GM21367 (cell line): ENCODE results near the gene NPC2.

Source experiments
- ATAC-seq: cut with Tn5 transposase; IDR thresholded peaks from one replicate; pipeline ENCODE4 v1.9.1; 2021; ENCODE audit not compliant: unreplicated experiment

NPC2 gene

GRCh38 chr14:74503291-74503937 is 10.3 kb upstream of the NPC2 start:
- ATAC-seq: no peak

- no peak for ATAC-seq
These were observed 9.3 kb upstream of the NPC2 start for GRCh38 chr14:74502236-74503019.

- ATAC-seq: no peak
These were observed 8.6 kb upstream of the NPC2 start for GRCh38 chr14:74501691-74502090.

GRCh38 chr14:74501135-74501614 is 8.1 kb upstream of the NPC2 start:
- ATAC-seq: no peak

DNA sequence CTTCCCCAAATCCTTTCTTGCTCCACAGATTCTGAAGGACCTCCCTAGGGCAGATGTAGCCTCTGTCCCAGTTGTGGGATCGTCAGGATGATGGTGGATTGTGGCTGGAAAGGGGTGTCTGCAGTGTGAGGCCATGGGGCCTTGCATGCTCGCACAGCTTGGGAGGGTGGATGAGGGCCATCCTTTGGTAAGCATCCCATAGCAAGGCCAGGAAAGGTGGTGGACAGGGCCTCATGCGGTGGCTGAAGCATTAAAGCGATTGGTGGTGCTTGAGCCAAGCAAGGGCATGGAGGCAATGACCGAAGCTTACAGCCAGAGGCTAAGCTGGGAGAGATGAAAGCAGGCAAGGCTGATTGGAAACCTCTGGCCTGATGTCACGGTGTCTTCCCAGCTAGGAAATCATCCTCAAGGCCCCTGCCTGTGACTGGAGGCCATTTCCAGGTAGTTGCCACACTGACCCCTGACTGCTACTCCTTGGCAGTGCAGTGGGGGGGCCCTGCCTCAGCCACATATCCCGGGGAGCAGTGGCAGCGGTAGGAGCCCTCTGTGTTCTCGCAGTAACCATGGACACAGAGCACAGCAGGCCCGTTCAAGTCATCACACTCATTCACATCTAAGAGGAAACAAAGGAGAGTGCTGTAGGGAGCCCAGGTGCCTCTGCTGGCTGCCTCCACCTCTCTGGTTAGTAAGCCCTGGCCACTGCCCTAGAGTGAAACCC is 7.5 kb upstream of the NPC2 start:
- no peak for ATAC-seq

DNA sequence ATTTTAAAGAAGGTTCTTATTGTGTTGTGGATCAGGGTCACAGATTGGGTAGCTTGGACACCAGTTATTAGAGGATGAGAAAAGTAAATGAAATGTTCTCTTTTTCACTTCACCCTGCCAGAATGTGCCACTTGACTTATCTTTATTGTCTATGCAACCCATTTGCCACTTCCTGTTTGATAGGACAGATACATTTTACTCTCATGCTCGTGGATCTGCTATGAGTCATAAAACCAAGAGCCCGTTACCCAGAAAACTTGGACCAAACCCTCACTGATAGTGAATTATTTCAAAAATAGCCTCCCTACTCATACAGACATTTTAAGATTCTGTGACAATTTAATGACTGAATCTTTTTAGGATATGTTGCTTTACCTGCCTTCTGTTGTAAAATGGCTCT is 2.3 kb upstream of the NPC2 start:
- ATAC-seq: no peak

DNA sequence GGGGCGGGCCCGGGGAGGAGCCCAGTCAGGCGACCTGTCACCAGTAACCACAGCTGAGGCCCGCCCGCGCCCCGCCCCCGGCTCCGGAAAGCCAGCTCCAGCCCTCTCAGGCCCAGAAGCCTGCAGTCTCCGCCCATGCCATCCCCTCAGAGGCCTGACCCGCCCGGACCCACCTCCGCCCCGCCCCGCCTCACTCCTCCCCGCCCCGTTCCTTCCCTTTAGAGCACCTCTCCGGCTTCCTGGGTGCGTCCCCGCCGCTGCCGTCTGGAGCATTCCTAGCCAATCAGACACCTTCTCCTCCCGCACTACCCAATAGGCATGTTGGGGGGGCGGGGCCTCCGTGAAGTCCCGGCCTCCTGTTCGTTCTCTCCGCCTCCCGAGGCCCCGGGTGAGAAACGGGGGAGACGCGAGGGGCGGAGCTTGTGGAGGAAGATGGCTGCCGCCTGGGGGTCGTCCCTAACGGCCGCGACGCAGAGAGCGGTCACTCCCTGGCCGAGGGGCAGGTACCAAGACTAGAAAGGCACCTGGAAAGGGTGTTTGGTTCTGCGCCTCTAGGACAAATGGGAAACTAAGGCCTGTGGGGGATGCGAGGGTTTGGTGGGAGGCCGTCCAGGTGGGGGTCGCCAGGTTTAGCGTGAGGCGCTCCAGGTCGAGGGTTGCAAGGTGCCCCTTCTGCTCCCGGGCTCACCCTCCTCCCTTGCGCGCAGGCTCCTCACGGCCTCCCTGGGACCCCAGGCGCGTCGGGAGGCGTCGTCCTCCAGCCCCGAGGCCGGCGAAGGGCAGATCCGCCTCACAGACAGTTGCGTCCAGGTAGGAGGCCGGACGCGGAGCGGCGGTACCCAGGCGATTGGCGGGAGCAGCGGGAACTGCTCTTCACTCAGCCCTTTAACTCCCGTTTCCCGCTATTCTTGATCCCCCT is 497 bp upstream of the NPC2 start, which contains the start of gene ISCA2:
Gene ISCA2, plus strand, starts transcription at position 423 of the 919 bp plus-strand sequence. Its CDS starts 10 bp downstream, at position 433.
- ATAC-seq: peak; percentile 81

DNA sequence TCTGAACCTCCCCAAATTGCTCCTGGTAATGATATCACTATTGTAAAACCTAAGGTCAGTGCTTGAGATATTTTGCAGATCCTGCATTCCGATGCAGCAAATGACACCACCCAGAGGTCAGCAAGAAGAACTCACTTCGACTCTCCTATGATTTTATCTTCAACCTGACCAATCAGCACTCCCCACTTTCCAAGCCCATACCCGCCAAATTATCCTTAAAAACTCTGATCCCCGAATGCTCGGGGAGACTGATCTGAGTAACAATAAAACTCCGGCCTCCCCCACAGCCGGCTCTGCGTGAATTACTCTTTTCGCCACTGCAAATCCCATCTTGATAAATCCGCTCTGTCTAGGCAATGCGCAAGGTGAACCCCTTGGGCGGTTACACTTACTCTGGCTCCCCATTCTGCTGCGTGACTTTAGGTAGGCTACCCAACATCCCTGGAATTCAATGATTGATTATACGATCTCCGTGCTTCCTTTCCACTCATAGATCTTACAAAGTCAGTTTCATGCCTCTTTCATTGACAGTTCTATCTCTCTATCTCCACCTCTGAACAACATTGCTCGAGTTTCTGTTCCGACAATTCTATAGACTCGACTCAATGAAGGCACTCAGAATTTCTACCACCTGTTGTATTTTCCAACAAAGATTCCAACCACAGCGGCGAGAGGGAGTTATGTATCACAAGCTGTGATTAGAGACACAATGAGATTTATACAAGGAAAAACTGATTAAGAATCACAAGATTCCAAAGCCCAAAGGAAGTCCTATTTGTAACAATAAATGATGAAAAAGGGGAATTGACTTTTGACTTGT is 939 bp downstream of the NPC2 start:
- ATAC-seq: no peak

DNA sequence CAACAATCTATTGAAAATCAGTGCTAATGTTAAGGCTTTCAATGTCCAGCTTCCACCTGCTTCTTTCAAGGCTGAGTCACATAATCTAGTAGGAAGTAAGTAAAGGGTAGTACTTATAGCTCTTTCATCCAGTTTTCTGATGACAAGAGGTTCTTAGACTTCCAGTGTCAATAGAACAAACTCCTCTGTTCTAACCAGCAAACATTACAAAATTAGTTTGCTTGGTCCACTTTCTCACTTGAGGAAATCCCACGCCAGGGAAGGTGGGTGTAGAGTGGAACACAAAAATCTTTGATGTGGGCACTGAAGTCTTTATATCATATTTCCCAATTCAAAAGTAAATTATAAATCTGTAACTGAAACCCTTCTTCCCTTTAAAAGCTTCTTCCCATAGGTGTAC is 2.6 kb downstream of the NPC2 start:
- ATAC-seq: no peak

DNA sequence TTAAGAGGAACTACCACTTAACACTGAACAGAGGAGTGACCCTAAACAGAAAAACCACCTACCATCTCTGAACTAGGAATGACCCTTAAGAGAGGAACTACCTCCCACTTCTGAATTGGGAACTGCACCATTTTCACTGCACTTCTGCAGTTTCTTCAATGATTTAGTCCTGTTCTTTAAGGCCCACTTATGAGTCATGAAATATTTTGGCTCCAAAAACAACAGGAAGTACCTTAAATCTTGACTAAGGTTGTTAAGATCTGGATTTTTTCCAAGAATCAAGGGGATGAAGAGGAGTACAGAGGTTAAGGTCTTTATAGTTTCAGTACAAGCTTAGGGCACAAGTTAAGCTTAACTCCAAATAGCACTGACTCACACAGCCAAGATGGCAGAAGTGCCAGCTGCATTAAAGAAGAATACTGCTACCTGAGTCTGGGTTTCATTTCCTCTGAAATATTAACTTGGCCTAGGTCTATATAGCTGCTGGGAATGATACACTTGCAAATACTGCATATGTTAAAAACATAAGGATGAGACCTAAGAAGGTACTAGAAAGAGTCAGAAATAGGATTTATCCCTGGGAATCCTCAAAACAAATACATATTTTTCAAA is 4.2 kb downstream of the NPC2 start:
- no peak for ATAC-seq

DNA sequence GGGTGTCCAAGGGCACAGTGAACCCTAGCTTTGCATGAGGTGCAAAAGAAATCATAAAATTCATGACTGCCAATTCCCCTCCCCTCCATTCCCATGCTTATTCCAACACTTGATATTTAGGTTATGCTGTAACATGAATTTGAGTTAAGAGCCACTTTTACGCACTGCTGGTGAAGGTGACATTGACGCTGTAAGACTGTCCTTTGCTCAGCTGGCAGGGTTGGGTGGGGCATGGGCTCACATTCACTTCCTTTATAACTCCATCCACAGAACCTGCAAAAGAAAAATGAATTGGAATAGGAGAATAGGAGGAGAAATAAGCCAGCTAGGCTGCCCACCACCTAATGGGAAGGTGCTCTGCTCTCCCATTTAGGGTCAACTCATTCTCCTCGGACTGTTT is 6.9 kb downstream of the NPC2 start:
- no peak for ATAC-seq

- ATAC-seq: no peak
These were observed 9.8 kb downstream of the NPC2 start for GRCh38 chr14:74483321-74483720.

GRCh38 chr14:74482571-74482970 is 10.5 kb downstream of the NPC2 start:
- ATAC-seq: no peak

DNA sequence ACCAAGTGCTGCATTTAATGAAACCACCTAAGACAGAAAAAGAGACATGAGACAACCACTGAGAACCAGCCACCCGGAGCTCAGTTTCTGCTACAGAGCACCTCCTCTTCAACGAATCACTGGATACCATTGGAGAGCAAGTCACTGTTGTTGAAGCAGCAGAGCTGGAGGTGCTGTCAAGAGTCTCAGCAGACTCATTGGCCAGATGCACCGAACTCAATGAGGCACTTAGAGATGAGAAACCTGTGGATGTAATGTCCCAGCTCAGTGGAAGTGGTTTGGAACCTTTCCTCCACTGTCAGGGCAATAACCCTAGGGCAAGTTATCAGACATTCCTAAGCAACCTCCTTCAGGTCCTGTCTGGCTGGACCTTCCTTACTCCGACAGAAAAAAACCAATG is 13.1 kb downstream of the NPC2 start:
- ATAC-seq: no peak

GRCh38 chr14:74478996-74479635 is 14.0 kb downstream of the NPC2 start:
- no peak for ATAC-seq

DNA sequence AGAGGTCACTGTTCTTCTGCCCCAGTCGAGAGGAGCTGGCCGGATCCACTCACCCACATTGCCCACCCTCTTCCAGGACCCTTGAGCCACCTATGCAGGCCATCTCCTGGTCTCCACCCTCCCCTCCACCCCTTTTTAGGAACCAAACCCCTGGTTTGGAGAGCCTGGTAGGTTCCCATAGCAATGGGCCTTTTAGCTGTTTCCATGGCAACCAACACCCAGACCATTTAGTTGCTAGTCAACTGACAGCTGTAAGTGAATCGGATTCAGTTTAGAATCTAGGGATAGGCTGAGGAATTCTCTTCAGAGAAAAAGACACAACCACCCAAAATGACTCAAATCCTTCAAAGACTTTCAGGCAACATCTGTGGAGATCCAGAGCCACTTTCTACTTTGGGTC is 16.5 kb downstream of the NPC2 start:
- no peak for ATAC-seq

DNA sequence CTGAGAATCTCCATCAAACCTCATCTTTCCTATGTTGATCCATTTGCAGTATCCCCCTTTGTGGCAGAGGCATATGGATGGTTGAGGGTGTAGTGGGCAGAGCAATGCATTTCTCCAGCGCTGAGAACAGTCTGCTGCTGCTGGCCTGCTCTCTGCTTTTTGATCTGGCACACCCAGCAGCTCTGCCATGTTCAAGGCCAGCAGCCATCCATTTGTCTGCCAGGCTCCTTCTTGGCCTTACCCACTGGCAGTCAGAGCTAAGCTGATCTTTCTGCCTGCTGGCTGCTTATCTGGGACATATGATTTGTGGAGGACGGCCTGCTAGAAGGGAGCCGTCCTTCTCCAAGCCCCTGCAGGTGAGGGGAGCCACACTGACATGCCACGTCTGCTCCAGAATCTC is 17.0 kb downstream of the NPC2 start:
- ATAC-seq: no peak

DNA sequence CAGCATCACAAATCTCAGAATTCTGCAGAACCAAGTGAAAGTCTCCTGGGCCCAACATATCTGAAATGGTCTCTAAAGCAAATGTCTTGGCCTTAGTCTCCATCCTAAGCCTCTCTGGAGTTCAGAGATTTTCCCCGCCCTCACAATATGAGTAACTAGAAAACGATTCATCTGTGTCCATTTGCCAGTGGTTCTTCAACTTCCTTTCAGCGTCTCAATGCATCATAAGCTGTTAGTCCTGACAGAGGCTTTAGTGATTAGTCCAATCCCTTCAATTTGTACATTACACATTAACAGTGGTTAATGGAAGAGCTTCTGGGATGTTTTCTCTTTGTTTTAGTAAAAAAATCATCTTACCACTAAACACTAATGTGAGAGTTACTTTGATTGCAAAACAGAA is 17.4 kb downstream of the NPC2 start:
- ATAC-seq: no peak

DNA sequence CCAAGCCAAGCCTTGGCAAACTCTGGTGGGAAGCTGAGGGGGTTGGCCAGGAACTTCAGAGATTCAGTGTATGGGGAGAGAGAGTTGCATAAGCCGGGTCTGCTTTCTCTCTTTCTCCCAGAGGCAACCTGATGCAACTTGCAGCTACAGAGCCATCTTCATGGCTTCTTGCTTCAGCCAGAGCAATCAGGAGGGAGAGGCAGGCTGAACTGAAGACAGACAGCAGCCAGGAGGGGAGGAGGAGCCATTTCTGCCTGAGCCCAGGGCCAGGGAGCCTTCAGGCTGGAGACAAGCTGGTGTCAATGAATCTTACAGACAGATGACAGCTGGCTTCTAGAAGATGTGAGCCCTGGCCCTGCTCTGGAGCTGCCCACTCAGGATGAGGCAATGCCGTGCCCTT is 18.7 kb downstream of the NPC2 start:
- no peak for ATAC-seq
